ENCODE data around the gene INPP5E.

INPP5E gene

GRCh38 chr9:136483589-136484152 lies 44.0 kb upstream of the INPP5E start (continued):
- no peak for TF ChIP-seq ZNF560 (tag by site-specific recombination; IDR thresholded peaks at IDR 0.05; ENCODE audit: borderline replicate concordance)
- TF ChIP-seq ZFP3 (tag by site-specific recombination; IDR thresholded peaks at IDR 0.05; ENCODE audit: low read depth) = no peak
- TF ChIP-seq, protein P1, sequence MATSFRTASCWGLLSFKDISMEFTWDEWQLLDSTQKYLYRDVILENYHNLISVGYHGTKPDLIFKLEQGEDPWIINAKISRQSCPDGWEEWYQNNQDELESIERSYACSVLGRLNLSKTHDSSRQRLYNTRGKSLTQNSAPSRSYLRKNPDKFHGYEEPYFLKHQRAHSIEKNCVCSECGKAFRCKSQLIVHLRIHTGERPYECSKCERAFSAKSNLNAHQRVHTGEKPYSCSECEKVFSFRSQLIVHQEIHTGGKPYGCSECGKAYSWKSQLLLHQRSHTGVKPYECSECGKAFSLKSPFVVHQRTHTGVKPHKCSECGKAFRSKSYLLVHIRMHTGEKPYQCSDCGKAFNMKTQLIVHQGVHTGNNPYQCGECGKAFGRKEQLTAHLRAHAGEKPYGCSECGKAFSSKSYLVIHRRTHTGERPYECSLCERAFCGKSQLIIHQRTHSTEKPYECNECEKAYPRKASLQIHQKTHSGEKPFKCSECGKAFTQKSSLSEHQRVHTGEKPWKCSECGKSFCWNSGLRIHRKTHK (tag by site-specific recombination; IDR thresholded peaks at IDR 0.05) = no peak
- no peak for TF ChIP-seq ZNF239 (tag by site-specific recombination; IDR thresholded peaks at IDR 0.05)
- TF ChIP-seq ZNF658 (tag by site-specific recombination; IDR thresholded peaks at IDR 0.05) = no peak
- TF ChIP-seq ZNF2 (tag by site-specific recombination; IDR thresholded peaks at IDR 0.05) = no peak; the same call in 1 of the 2 replicates
- no peak for TF ChIP-seq ZNF366 (tag by site-specific recombination; conservative IDR thresholded peaks at IDR 0.05)
- TF ChIP-seq ZFHX2 (tag by site-specific recombination; conservative IDR thresholded peaks at IDR 0.05) = no peak
- peak; percentile 65; the same call in 1 of the 2 replicates for TF ChIP-seq ZNF660 (tag by site-specific recombination; IDR thresholded peaks at IDR 0.05)
- TF ChIP-seq ZNF561 (tag by site-specific recombination; IDR thresholded peaks at IDR 0.05; ENCODE audit: borderline replicate concordance) = peak; percentile 78; the same call in 1 of the 2 replicates
- peak; percentile 34; the same call in 1 of the 2 replicates for TF ChIP-seq IKZF3 (tag by site-specific recombination; IDR thresholded peaks at IDR 0.05)
- TF ChIP-seq KLF7 (tag by site-specific recombination; IDR thresholded peaks at IDR 0.05; ENCODE audit: borderline replicate concordance) = no peak
- peak; percentile 68; the same call in 1 of the 2 replicates for TF ChIP-seq ZNF394 (tag by site-specific recombination; IDR thresholded peaks at IDR 0.05; ENCODE audit: borderline replicate concordance)
- TF ChIP-seq, protein P2, sequence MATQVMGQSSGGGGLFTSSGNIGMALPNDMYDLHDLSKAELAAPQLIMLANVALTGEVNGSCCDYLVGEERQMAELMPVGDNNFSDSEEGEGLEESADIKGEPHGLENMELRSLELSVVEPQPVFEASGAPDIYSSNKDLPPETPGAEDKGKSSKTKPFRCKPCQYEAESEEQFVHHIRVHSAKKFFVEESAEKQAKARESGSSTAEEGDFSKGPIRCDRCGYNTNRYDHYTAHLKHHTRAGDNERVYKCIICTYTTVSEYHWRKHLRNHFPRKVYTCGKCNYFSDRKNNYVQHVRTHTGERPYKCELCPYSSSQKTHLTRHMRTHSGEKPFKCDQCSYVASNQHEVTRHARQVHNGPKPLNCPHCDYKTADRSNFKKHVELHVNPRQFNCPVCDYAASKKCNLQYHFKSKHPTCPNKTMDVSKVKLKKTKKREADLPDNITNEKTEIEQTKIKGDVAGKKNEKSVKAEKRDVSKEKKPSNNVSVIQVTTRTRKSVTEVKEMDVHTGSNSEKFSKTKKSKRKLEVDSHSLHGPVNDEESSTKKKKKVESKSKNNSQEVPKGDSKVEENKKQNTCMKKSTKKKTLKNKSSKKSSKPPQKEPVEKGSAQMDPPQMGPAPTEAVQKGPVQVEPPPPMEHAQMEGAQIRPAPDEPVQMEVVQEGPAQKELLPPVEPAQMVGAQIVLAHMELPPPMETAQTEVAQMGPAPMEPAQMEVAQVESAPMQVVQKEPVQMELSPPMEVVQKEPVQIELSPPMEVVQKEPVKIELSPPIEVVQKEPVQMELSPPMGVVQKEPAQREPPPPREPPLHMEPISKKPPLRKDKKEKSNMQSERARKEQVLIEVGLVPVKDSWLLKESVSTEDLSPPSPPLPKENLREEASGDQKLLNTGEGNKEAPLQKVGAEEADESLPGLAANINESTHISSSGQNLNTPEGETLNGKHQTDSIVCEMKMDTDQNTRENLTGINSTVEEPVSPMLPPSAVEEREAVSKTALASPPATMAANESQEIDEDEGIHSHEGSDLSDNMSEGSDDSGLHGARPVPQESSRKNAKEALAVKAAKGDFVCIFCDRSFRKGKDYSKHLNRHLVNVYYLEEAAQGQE (tag by site-specific recombination; IDR thresholded peaks at IDR 0.05) = peak; percentile 58; the same call in 1 of the 2 replicates
- TF ChIP-seq HOXC10 (CRISPR knock-in tag; IDR thresholded peaks at IDR 0.05) = no peak
- TF ChIP-seq GLIS1 (tag by site-specific recombination; IDR thresholded peaks at IDR 0.05) = peak; percentile 7; the same call in 1 of the 2 replicates
- no peak for TF ChIP-seq MYNN (tag by site-specific recombination; IDR thresholded peaks at IDR 0.05; ENCODE audit: borderline replicate concordance)
- no peak for TF ChIP-seq ZNF221 (tag by site-specific recombination; IDR thresholded peaks at IDR 0.05; ENCODE audit: borderline replicate concordance)
- TF ChIP-seq ZNF701 (tag by site-specific recombination; IDR thresholded peaks at IDR 0.05) = no peak
- peak; percentile 56; the same call in 1 of the 2 replicates for TF ChIP-seq ZBTB20 (tag by site-specific recombination; IDR thresholded peaks at IDR 0.05)
- peak; percentile 90 for TF ChIP-seq ZEB2 (tag by site-specific recombination; IDR thresholded peaks at IDR 0.05)
- TF ChIP-seq ZBTB49 (tag by site-specific recombination; IDR thresholded peaks at IDR 0.05; ENCODE audit: low read depth) = no peak
- TF ChIP-seq ZBTB7A (tag by site-specific recombination; IDR thresholded peaks at IDR 0.05; ENCODE audit: low read depth) = no peak
- TF ChIP-seq ZNF133 (tag by site-specific recombination; IDR thresholded peaks at IDR 0.05) = no peak
- TF ChIP-seq KLF8 (tag by site-specific recombination; IDR thresholded peaks at IDR 0.05) = peak; percentile 93
- no peak for TF ChIP-seq ZNF626 (tag by site-specific recombination; IDR thresholded peaks at IDR 0.05)
- TF ChIP-seq ZNF112 (tag by site-specific recombination; IDR thresholded peaks at IDR 0.05) = no peak
- no peak for TF ChIP-seq ZNF776 (tag by site-specific recombination; IDR thresholded peaks at IDR 0.05; ENCODE audit: borderline replicate concordance)
- TF ChIP-seq, protein P3, sequence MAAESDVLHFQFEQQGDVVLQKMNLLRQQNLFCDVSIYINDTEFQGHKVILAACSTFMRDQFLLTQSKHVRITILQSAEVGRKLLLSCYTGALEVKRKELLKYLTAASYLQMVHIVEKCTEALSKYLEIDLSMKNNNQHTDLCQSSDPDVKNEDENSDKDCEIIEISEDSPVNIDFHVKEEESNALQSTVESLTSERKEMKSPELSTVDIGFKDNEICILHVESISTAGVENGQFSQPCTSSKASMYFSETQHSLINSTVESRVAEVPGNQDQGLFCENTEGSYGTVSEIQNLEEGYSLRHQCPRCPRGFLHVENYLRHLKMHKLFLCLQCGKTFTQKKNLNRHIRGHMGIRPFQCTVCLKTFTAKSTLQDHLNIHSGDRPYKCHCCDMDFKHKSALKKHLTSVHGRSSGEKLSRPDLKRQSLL (tag by site-specific recombination; IDR thresholded peaks at IDR 0.05) = no peak
- TF ChIP-seq MZF1 (tag by site-specific recombination; IDR thresholded peaks at IDR 0.05; ENCODE audit: borderline replicate concordance) = no peak
- no peak for TF ChIP-seq ZNF10 (tag by site-specific recombination; IDR thresholded peaks at IDR 0.05)
- no peak for TF ChIP-seq ZNF211 (tag by site-specific recombination; IDR thresholded peaks at IDR 0.05; ENCODE audit: low read depth)
- TF ChIP-seq ZNF791 (tag by site-specific recombination; IDR thresholded peaks at IDR 0.05) = no peak

Measured in HEK293 (cell line).